ENCODE measurements around the gene ZFPM1.

ZFPM1 gene

DNA sequence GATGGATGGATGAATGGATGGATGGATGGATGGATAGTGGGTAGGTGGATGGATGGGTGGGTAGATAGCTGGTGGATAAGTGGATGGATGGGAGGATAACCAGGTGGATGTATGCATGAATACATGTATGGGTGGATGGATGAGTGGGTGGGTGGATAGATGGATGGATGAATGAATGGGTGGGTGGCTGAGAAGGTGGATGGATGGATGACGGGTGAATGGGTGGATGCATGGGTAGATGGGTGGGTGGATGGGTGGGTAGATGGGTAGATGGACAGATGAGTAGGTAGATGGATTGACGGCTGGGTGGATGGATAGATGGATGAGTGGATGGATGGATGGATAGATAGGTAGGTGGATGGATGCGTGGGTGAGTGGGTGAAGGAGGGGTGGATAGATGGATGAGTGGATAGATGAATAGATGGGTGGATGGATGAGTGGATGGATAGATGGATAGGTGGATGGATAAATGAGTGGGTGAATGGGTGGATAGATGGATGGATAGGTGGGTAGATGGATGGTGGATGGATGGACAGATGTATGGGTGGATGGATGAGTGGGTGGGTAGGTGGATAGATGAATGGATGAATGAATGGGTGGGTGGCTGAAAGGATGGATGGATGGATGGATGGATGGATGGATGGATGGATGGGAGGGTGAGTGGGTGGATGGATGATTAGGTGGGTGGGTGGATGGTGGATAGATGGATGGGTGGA, 67.0 kb downstream of the ZFPM1 start:
- no peak for DNase-seq (ENCODE audit: extremely low read depth, insufficient read length)
- TF ChIP-seq CTCF (IDR thresholded peaks at IDR 0.05; ENCODE audit: insufficient read depth, low read length, poor library complexity, severe bottlenecking) = no peak
- H3K4me3 ChIP-seq (replicated peaks; ENCODE audit: low read depth, low read length) = no peak overlapping the region
- no peaks in the 10 kb centered on the region; the same call in 1 of the 2 replicates for H3K36me3 ChIP-seq (ENCODE audit: control insufficient read depth, insufficient read depth, low read length)
- no peaks in the 10 kb centered on the region for H3K27me3 ChIP-seq (replicated peaks; ENCODE audit: control insufficient read depth, insufficient read depth, low read length)

DNA sequence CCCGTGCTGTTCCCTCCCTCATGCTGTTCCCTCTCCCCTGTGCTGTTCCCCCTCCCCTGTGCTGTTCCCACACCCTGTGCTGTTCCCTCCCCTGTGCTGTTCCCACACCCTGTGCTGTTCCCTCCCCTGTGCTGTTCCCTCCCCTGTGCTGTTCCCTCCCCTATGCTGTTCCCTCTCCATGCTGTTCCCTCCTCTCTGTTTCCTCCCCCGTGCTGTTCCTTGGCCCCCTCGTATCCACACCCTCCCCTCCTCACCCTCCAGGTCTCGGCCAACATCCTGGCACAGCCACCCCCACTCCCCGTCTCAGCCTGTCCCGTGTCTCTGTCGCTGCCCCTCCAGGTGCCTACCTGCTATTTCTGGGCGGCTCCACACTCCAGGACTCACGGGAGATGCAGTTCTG, 68.6 kb downstream of the ZFPM1 start:
- no peaks in the 10 kb centered on the region for H3K27me3 ChIP-seq (replicated peaks; ENCODE audit: control insufficient read depth, insufficient read depth, low read length)
- DNase-seq (ENCODE audit: extremely low read depth, insufficient read length) = no peak
- H3K4me3 ChIP-seq (replicated peaks; ENCODE audit: low read depth, low read length) = no peak overlapping the region
- no peak for TF ChIP-seq CTCF (IDR thresholded peaks at IDR 0.05; ENCODE audit: insufficient read depth, low read length, poor library complexity, severe bottlenecking)
- no peaks in the 10 kb centered on the region for H3K36me3 ChIP-seq (ENCODE audit: control insufficient read depth, insufficient read depth, low read length)

- no peak for TF ChIP-seq CTCF (IDR thresholded peaks at IDR 0.05; ENCODE audit: insufficient read depth, low read length, poor library complexity, severe bottlenecking)
- no peaks in the 10 kb centered on the region for H3K36me3 ChIP-seq (ENCODE audit: control insufficient read depth, insufficient read depth, low read length)
- no peak overlapping the region for H3K4me3 ChIP-seq (replicated peaks; ENCODE audit: low read depth, low read length)
- H3K27me3 ChIP-seq (replicated peaks; ENCODE audit: control insufficient read depth, insufficient read depth, low read length) = no peaks in the 10 kb centered on the region
- no peak for DNase-seq (ENCODE audit: extremely low read depth, insufficient read length)
These were observed 69.3 kb downstream of the ZFPM1 start for GRCh38 chr16:88522276-88522949.

DNA sequence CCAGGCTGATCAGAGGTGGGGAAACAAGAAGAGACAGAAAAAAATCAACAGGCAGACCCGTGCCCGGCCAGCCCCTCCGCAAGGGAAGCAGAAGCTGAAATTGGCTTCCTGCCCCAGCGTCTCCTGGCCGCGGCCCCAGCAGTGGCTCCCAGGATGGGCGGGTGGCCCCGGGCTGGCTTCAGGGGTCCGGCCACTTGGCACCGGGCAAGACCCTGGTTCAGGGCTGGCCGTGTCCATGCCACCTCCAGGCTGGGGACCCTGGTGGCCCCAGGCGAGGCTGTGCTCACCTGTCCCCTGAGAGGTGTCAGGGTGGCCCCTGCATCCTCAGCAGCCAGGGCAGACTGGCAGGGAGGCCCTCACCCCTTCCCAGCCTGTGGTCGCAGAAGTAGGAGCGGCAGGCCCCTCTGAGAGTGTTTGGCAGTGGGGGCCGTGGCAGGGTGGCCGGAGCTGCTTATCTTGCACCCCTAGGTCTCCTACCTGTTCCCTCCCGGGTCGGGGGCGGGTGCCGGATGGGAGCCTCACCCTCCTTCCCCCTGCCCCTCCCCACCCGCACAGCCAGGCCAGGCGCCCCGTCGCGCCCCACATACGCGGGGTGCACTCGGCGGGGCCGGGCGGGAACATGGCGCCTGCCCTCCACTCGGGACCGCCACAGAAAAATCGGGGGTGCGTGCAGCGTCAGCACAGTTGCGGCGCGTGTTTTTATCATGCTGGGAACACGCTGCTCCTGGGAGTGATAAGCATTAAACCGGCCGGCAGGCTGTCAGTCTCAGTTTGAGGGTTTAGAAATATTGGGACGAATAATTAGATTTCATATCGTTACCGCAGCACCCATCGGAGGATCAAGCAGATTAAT, 70.5 kb downstream of the ZFPM1 start:
- Histone ChIP-seq H3K4me3 (replicated peaks; ENCODE audit: low read depth, low read length) (no peak overlapping the region), H3K27me3 (replicated peaks; ENCODE audit: control insufficient read depth, insufficient read depth, low read length) (no peaks in the 10 kb centered on the region), H3K36me3 (ENCODE audit: control insufficient read depth, insufficient read depth, low read length) (no peaks in the 10 kb centered on the region)
- DNase-seq (ENCODE audit: extremely low read depth, insufficient read length) = no peak
- TF ChIP-seq CTCF (IDR thresholded peaks at IDR 0.05; ENCODE audit: insufficient read depth, low read length, poor library complexity, severe bottlenecking) = no peak

- H3K4me3 ChIP-seq (replicated peaks; ENCODE audit: low read depth, low read length) = no peak overlapping the region
- no peak for DNase-seq (ENCODE audit: extremely low read depth, insufficient read length)
These were observed 71.3 kb downstream of the ZFPM1 start for GRCh38 chr16:88524274-88524972.

More at GRCh38 chr16:88524274-88524972, 71.3 kb downstream of the ZFPM1 start:
- Histone ChIP-seq H3K27me3 (replicated peaks; ENCODE audit: control insufficient read depth, insufficient read depth, low read length) (no peaks in the 10 kb centered on the region), H3K36me3 (ENCODE audit: control insufficient read depth, insufficient read depth, low read length) (no peaks in the 10 kb centered on the region)
- TF ChIP-seq CTCF (IDR thresholded peaks at IDR 0.05; ENCODE audit: insufficient read depth, low read length, poor library complexity, severe bottlenecking) = no peak

All from GM06990 (cell line).